GM12872 (cell line): ENCODE results near the gene FZR1.

Experiments used
- TF ChIP-seq, protein P1 (sequence below): IDR thresholded peaks from 3 replicates; pipeline ENCODE4 v1.5.1; 2011; ENCODE audit warnings: low read depth, mild to moderate bottlenecking, low read length, moderate library complexity; ENCODE audit not compliant: insufficient read depth

Gene FZR1

GRCh38 chr19:3462991-3463713 lies 43.0 kb upstream of the FZR1 start:
- TF ChIP-seq, protein P1, sequence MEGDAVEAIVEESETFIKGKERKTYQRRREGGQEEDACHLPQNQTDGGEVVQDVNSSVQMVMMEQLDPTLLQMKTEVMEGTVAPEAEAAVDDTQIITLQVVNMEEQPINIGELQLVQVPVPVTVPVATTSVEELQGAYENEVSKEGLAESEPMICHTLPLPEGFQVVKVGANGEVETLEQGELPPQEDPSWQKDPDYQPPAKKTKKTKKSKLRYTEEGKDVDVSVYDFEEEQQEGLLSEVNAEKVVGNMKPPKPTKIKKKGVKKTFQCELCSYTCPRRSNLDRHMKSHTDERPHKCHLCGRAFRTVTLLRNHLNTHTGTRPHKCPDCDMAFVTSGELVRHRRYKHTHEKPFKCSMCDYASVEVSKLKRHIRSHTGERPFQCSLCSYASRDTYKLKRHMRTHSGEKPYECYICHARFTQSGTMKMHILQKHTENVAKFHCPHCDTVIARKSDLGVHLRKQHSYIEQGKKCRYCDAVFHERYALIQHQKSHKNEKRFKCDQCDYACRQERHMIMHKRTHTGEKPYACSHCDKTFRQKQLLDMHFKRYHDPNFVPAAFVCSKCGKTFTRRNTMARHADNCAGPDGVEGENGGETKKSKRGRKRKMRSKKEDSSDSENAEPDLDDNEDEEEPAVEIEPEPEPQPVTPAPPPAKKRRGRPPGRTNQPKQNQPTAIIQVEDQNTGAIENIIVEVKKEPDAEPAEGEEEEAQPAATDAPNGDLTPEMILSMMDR, result no peak

- TF ChIP-seq, protein P1, result no peak
Observed at GRCh38 chr19:3463714-3464586, 42.2 kb upstream of the FZR1 start.

DNA sequence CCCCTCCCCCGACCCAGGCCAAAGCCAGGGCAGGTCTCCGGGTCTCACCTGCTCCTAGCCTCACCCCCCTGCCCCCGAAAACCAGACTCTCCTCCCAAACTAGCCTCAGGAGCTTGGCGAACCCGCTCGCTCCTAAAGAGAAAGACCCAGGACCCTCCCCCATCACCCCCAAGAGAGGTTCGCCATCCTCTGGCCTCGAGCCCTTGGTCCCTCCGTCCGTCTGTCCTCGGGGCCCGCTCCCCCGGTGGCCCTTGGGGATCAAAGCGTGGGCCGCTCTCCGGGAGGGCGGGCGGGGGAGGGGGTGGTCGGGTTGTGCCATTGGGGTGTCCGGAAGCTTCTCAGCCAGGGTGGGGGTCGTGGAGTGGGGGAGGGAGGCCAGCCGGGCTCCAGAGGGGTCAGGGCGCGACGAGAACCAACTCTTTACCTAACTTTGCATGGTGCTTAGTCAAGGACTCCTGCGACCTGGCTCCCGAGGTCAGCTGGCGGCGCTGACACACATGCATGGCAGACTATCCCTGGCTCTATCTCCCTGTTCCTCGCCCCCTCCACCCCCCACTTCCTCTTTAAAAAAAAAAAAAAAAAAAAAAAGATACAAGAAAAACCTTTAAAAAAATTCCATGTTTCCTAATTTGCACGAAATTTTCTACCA lies 41.4 kb upstream of the FZR1 start:
- TF ChIP-seq, protein P1, result no peak

DNA sequence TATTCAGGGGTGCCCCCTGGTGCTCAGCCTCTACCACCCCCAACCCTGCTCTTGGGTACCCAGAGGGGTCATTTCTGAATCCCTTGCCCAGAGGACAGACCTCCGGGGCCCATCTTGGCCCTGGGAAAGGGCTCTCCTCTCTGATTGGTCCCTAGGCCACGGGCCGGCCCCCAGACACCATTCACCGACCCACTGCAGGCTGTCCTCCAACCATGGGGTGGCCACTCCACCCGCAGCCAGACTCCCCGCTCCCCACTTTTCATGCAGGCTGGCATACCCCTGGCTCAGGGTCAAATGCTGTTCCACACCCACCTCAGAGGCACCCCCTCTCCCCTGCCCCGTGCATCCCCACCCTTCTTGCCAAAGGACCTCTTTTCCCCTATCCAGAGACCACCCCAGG lies 40.6 kb upstream of the FZR1 start:
- TF ChIP-seq, protein P1, result no peak

- TF ChIP-seq, protein P1, result no peak
Observed at GRCh38 chr19:3466635-3467034, 39.5 kb upstream of the FZR1 start.

GRCh38 chr19:3467437-3468198 lies 38.5 kb upstream of the FZR1 start:
- TF ChIP-seq, protein P1, result no peak
